ENCODE data around the gene CUX1.
"Not testable (repeated sequence)": the region's sequence is repeated elsewhere in the genome, so short reads cannot be mapped to it uniquely, and the experiment has no call there.

Gene CUX1

DNA sequence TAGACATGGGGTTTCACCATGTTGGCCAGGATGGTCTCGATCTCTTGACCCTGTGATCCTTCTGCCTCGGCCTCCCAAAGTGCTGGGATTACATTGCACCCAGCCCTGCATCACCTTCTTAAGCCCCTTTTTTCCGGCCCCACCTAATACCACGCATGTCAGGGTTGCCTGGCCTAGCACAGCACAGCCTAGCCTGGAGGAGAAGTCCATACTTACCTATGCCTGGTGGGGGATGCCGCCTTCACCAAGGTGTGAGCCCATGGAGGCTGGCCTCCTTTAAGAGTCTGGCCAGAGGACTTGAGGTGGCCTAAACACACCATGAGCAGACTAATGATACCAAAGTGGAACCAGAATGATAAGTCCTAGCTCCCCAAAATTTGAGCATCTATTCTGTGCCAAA, 22.0 kb upstream of the CUX1 start:
- in situ Hi-C loops (cut with HindIII; ENCODE audit: low sequenced_read_pairs), result no loop called here
- TF ChIP-seq, protein P1, sequence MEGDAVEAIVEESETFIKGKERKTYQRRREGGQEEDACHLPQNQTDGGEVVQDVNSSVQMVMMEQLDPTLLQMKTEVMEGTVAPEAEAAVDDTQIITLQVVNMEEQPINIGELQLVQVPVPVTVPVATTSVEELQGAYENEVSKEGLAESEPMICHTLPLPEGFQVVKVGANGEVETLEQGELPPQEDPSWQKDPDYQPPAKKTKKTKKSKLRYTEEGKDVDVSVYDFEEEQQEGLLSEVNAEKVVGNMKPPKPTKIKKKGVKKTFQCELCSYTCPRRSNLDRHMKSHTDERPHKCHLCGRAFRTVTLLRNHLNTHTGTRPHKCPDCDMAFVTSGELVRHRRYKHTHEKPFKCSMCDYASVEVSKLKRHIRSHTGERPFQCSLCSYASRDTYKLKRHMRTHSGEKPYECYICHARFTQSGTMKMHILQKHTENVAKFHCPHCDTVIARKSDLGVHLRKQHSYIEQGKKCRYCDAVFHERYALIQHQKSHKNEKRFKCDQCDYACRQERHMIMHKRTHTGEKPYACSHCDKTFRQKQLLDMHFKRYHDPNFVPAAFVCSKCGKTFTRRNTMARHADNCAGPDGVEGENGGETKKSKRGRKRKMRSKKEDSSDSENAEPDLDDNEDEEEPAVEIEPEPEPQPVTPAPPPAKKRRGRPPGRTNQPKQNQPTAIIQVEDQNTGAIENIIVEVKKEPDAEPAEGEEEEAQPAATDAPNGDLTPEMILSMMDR (IDR thresholded peaks at IDR 0.05; ENCODE audit: low read depth, low read length), result no peak
- no peak overlapping the region for H3K4me3 ChIP-seq (ENCODE audit: low read depth, low read length)
- no peak for DNase-seq (ENCODE audit: low read depth, low spot score)

DNA sequence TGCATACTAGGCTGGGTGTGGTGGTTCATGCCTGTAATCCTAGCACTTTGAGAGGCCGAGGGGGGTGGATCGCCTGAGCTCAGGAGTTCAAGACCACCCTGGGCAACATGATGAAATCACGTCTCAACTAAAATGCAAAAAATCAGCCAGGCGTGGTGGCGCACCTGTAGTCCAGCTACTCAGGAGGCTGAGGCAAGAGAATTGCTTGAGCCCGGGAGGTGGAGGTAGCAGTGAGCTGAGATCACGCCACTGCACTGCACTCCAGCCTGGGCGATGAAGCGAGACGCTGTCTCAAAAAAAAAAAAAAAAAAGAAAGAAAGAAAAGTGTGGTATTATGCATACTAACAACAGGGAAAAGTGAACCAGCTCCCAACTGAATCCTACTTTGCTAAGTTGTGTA, 19.3 kb upstream of the CUX1 start:
- H3K4me3 ChIP-seq (ENCODE audit: low read depth, low read length); DNase-seq (ENCODE audit: low read depth, low spot score); in situ Hi-C loops (cut with HindIII; ENCODE audit: low sequenced_read_pairs): not testable (repeated sequence)

DNA sequence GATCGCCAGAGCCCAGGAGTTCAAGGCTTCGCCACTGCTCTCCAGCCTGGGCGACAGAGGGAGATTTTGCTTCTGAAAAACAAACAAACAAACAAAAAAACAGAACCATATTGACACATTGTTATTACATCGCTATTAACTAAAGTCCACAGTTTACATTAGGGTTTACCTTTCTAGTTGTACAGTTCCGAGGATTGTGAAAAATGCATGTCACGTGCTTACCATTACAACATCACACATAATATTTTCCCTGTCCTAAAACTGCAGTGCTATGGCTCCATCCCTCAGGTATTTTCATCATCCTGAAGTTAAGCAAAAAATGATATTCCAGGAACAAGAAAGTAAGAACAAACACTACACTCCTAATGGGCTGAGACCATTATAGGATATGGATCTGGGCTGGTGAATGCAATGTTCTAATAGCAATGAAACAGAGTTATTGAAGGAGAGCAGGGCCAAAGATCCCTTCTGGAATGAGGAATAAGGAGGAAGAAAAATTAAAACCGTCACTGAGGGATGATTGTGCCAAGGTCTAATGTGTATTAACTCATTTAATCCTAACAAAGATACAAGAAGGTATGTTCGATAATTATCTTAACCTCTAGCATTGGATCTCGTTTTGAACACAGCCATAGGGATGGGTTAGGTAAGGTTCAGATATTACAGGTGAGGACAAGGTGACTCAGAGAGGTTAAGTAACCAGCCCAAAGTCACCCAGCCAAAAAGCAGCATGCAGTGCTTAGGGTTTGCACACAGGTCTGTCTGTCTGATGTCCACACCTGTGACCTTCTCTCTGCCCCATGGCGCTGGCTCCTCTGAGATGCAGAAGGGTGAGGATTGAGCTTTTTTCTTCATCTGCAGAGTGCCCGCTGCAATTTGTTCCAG, 14.0 kb upstream of the CUX1 start:
- no peak overlapping the region for H3K4me3 ChIP-seq (ENCODE audit: low read depth, low read length)
- TF ChIP-seq, protein P1 (IDR thresholded peaks at IDR 0.05; ENCODE audit: low read depth, low read length), result no peak

DNA sequence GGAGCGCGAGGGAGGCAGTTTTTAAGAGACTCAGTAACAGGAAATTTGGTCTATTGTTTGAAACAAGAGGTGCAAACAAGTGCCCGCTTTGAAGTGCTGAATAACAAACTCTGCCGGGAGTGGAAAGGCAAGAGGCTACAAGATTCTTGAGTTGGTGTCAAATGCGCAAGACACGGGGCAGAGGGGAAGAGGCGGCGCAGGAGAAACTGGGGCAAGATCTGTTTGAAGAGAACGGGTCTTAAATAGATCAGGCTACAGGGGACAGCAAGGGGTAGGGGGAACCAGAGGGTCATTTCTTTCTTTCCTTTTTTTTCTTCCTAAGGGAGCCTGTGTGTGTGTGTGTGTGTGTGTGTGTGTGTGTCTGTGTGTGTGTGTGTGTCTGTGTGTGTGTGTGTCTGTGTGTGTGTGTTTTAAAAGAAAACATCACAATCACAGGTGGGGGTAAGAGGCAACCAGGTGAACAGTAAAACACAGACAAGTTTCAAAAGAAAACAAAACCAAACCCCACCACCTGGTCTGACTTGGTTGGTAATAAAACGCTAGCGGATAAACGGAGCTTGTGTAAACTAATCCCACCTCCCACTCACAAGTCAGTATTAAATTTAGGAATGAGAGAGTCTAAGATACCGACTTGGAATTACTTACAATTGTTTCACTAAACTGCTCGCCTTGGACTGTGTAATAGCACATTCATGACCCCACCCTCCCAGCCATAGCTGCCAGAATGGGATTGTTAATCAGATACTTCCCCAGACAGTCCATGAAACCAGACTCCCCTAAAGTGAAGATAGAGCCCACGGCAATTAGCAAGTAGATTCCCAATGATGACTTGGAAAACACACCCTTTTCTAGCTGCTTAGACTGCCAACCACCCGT, 13.1 kb upstream of the CUX1 start:
- no peak for DNase-seq (ENCODE audit: low read depth, low spot score)
- in situ Hi-C loops (cut with HindIII; ENCODE audit: low sequenced_read_pairs), result no loop called here
- TF ChIP-seq, protein P1 (IDR thresholded peaks at IDR 0.05; ENCODE audit: low read depth, low read length), result no peak
- H3K4me3 ChIP-seq (ENCODE audit: low read depth, low read length), result no peak overlapping the region

More for the DNA sequence above, 14.0 kb upstream of the CUX1 start:
- no peak for DNase-seq (ENCODE audit: low read depth, low spot score)
- in situ Hi-C loops (cut with HindIII; ENCODE audit: low sequenced_read_pairs), result no loop called here

DNA sequence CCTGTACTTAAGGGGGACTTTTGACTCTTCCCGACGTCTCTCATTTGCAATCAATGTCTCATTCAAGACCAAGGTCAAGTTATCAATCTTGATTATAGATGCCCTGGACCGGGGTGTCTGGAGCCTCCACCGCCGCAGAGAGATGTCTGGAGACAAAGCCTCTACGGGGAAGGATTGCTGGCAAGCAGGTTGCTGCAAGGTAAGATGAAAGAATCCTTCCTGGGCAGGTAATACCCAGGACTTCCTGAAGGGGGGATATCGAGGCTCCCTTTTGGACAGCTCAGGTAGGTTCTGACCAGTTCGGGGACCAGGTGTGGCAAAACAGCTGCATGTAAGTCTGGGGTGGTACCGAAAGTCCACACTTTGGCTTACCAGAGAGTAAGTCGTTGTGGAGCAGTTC, 12.5 kb upstream of the CUX1 start:
- in situ Hi-C loops (cut with HindIII; ENCODE audit: low sequenced_read_pairs), result no loop called here
- DNase-seq (ENCODE audit: low read depth, low spot score), result no peak

DNA sequence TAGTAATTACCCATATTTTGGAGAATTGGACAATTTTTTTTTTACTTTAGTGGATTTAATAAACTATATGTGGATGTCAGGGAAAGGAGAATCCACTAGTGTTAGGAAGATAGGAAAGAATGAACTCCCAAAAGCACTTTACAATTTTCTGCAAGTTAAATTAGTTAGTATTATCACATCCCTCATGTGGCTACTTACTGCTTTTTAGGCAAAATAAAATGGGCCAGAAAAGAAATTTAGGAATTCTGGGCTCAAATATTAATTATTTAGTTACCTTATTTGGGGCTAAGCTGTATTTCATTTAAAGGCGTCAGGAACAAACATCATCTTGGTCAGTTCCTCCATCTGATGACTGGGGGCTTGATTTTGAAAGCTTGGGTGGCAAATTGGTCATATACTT, 4.8 kb upstream of the CUX1 start:
- TF ChIP-seq, protein P1 (IDR thresholded peaks at IDR 0.05; ENCODE audit: low read depth, low read length), result no peak
- no peak for DNase-seq (ENCODE audit: low read depth, low spot score)
- no peak overlapping the region for H3K4me3 ChIP-seq (ENCODE audit: low read depth, low read length)
- in situ Hi-C loops (cut with HindIII; ENCODE audit: low sequenced_read_pairs), result no loop called here

More for the DNA sequence above, 12.5 kb upstream of the CUX1 start:
- no peak overlapping the region for H3K4me3 ChIP-seq (ENCODE audit: low read depth, low read length)
- TF ChIP-seq, protein P1 (IDR thresholded peaks at IDR 0.05; ENCODE audit: low read depth, low read length), result peak; percentile 19
